ENCODE results near the gene ACAT2. TPM values are rescaled to one million over a fixed set of nuclear protein-coding genes. Genes with fewer than 3 reads are reported as not detected.
"Not testable (repeated sequence)": the region's sequence is repeated elsewhere in the genome, so short reads cannot be mapped to it uniquely, and the experiment has no call there.

ACAT2 gene
- total RNA-seq, 1 experiment from 2014 or later = 78.8 TPM

- H3K27me3 ChIP-seq = no peaks in the 10 kb centered on the region
- H3K4me3 ChIP-seq = peak overlapping the region; percentile 97
Observed at GRCh38 chr6:159726255-159726917, 35.5 kb upstream of the ACAT2 start.

GRCh38 chr6:159726918-159727716 is 34.7 kb upstream of the ACAT2 start, which contains the start of gene WTAP:
Gene WTAP (plus strand): TSS chr6:159727506. CDS start chr6:159736266, 8,760 bp downstream.
- Histone ChIP-seq H3K27me3 (no peaks in the 10 kb centered on the region), H3K27ac (peak within 1 kb of the TSS; percentile 99), H3K9me3 (replicated peaks) (no peaks in the 10 kb centered on the region), H3K36me3 (peaks cover 23% of the 10 kb centered on the region), H3K4me3 (peak within 1 kb of the TSS; percentile 97), H3K4me1 (peaks cover 4% of the 10 kb centered on the region; the same call in 1 of the 2 replicates)
- peak; percentile 97 to 98 for DNase-seq

More at GRCh38 chr6:159726255-159726917, 35.5 kb upstream of the ACAT2 start:
- Histone ChIP-seq H3K27ac (peak overlapping the region; percentile 99), H3K36me3 (peaks cover 15% of the 10 kb centered on the region), H3K9me3 (replicated peaks) (no peaks in the 10 kb centered on the region), H3K4me1 (peaks cover 4% of the 10 kb centered on the region; the same call in 1 of the 2 replicates)
- no peak for DNase-seq

- Histone ChIP-seq H3K4me1 (peaks cover 4% of the 10 kb centered on the region; the same call in 1 of the 2 replicates), H3K27me3 (no peaks in the 10 kb centered on the region), H3K4me3 (peak overlapping the region; percentile 97), H3K9me3 (replicated peaks) (no peaks in the 10 kb centered on the region), H3K27ac (peak overlapping the region; percentile 79), H3K36me3 (peaks cover 27% of the 10 kb centered on the region)
- DNase-seq = peak in 1 of 2 experiments; percentile 66
Observed at GRCh38 chr6:159727717-159728445, 34.0 kb upstream of the ACAT2 start.

- Histone ChIP-seq H3K36me3 (peaks cover 30% of the 10 kb centered on the region), H3K27me3 (no peaks in the 10 kb centered on the region), H3K9me3 (replicated peaks) (no peaks in the 10 kb centered on the region), H3K4me1 (peaks cover 4% of the 10 kb centered on the region; the same call in 1 of the 2 replicates), H3K27ac (peak overlapping the region; percentile 79; the same call in 1 of the 2 replicates), H3K4me3 (peak overlapping the region; percentile 97)
- peak in 1 of 2 experiments; percentile 27 for DNase-seq
Observed at GRCh38 chr6:159728531-159728964, 33.3 kb upstream of the ACAT2 start.

GRCh38 chr6:159729598-159730331 is 32.1 kb upstream of the ACAT2 start:
- H3K36me3 ChIP-seq = peaks cover 31% of the 10 kb centered on the region
- no peaks in the 10 kb centered on the region for H3K9me3 ChIP-seq (replicated peaks)
- no peaks in the 10 kb centered on the region for H3K27me3 ChIP-seq
- H3K27ac ChIP-seq = no peak overlapping the region
- DNase-seq = peak in 1 of 2 experiments; percentile 22
- H3K4me1 ChIP-seq = peaks cover 4% of the 10 kb centered on the region; the same call in 1 of the 2 replicates
- H3K4me3 ChIP-seq = peak overlapping the region; percentile 97

GRCh38 chr6:159730332-159730676 is 31.5 kb upstream of the ACAT2 start:
- H3K36me3 ChIP-seq = peaks cover 32% of the 10 kb centered on the region
- peaks cover 4% of the 10 kb centered on the region; the same call in 1 of the 2 replicates for H3K4me1 ChIP-seq
- DNase-seq = no peak
- H3K27me3 ChIP-seq = no peaks in the 10 kb centered on the region
- H3K4me3 ChIP-seq = no peak overlapping the region
- H3K9me3 ChIP-seq (replicated peaks) = no peaks in the 10 kb centered on the region
- no peak overlapping the region for H3K27ac ChIP-seq

GRCh38 chr6:159732550-159732949 is 29.3 kb upstream of the ACAT2 start:
- H3K9me3 ChIP-seq (replicated peaks); H3K4me3 ChIP-seq; DNase-seq: not testable (repeated sequence)

GRCh38 chr6:159733395-159733794 is 28.4 kb upstream of the ACAT2 start:
- H3K4me1 ChIP-seq; H3K27ac ChIP-seq; H3K27me3 ChIP-seq; DNase-seq; H3K9me3 ChIP-seq (replicated peaks); H3K4me3 ChIP-seq: not testable (repeated sequence)
- H3K36me3 ChIP-seq = peaks cover 52% of the 10 kb centered on the region

More at GRCh38 chr6:159732550-159732949, 29.3 kb upstream of the ACAT2 start:
- H3K36me3 ChIP-seq = peaks cover 46% of the 10 kb centered on the region
- H3K4me1 ChIP-seq, H3K27ac ChIP-seq, H3K27me3 ChIP-seq: not testable (repeated sequence)

GRCh38 chr6:159736908-159737307 is 24.9 kb upstream of the ACAT2 start:
- Histone ChIP-seq H3K4me1 (no peaks in the 10 kb centered on the region), H3K36me3 (peaks cover 62% of the 10 kb centered on the region), H3K4me3 (no peak overlapping the region), H3K27me3 (no peaks in the 10 kb centered on the region), H3K9me3 (replicated peaks) (no peaks in the 10 kb centered on the region), H3K27ac (no peak overlapping the region)
- no peak for DNase-seq

- H3K4me3 ChIP-seq = no peak overlapping the region
- H3K27me3 ChIP-seq = no peaks in the 10 kb centered on the region
- DNase-seq = no peak
- no peaks in the 10 kb centered on the region for H3K4me1 ChIP-seq
- no peaks in the 10 kb centered on the region for H3K9me3 ChIP-seq (replicated peaks)
- H3K27ac ChIP-seq = no peak overlapping the region
- H3K36me3 ChIP-seq = peaks cover 76% of the 10 kb centered on the region
Observed at GRCh38 chr6:159739341-159739740, 22.5 kb upstream of the ACAT2 start.

GRCh38 chr6:159742165-159742564 is 19.7 kb upstream of the ACAT2 start:
- DNase-seq = no peak
- H3K9me3 ChIP-seq (replicated peaks) = no peaks in the 10 kb centered on the region
- no peaks in the 10 kb centered on the region for H3K4me1 ChIP-seq
- H3K27ac ChIP-seq = no peak overlapping the region
- no peak overlapping the region for H3K4me3 ChIP-seq
- H3K36me3 ChIP-seq = peaks cover 92% of the 10 kb centered on the region
- H3K27me3 ChIP-seq = no peaks in the 10 kb centered on the region

GRCh38 chr6:159745081-159745480 is 16.8 kb upstream of the ACAT2 start:
- no peak for DNase-seq
- H3K27me3 ChIP-seq = no peaks in the 10 kb centered on the region
- no peaks in the 10 kb centered on the region for H3K4me1 ChIP-seq
- H3K4me3 ChIP-seq = no peak overlapping the region
- H3K27ac ChIP-seq = no peak overlapping the region
- H3K9me3 ChIP-seq (replicated peaks) = no peaks in the 10 kb centered on the region
- H3K36me3 ChIP-seq = peaks cover 93% of the 10 kb centered on the region

GRCh38 chr6:159746759-159747158 is 15.1 kb upstream of the ACAT2 start:
- Histone ChIP-seq H3K4me3 (no peak overlapping the region), H3K27ac (no peak overlapping the region), H3K4me1 (no peaks in the 10 kb centered on the region), H3K36me3 (peaks cover 86% of the 10 kb centered on the region), H3K27me3 (no peaks in the 10 kb centered on the region), H3K9me3 (replicated peaks) (no peaks in the 10 kb centered on the region)
- DNase-seq = no peak

- H3K9me3 ChIP-seq (replicated peaks); DNase-seq; H3K4me1 ChIP-seq; H3K27ac ChIP-seq; H3K27me3 ChIP-seq; H3K4me3 ChIP-seq: not testable (repeated sequence)
- peaks cover 87% of the 10 kb centered on the region for H3K36me3 ChIP-seq
Observed at GRCh38 chr6:159748127-159748526, 13.7 kb upstream of the ACAT2 start.

All from SJCRH30 (cell line).